ENCODE results near the gene SAMD10. TPM values are rescaled to one million over a fixed set of nuclear protein-coding genes. Genes with fewer than 3 reads are reported as not detected.

SAMD10 gene
- total RNA-seq, 4 donors from 2014 or later, result 1.1 to 6.4 (median 5.0) TPM

DNA sequence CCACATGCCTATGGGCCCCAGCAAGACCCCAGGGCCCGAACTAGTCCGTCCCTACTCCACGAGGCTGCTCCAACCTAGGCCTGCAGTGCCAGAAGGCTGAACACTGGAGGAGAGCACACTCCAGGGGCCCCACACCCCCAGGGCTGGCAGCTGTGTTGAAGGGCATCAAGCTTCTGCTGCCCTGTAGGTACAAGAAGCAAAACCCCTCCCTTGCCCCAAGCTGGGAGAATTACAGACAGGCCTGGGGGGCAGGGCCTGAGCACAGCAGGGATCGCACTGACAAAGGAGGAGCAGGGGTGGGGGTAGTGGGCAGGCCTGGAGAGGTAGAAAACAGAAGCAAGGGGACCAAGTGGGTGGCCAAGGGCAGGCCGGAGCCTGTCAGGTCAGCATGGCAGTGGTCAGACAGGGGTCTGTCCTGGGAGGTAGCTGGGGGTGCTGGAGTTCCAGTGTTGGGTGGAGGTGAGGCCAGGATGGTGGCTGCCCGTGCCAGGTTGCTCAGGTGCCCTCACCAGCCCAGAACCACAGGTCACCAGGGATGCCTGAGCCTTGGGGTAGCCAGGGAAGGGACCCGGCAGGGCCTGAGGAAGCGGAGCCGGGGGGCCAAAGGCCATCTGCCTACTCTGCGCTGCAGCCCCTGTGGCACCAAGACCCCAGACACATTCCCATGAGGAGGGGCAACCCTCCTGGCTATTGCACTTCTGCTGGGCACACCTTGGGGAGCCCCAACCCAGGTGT lies 20.3 kb downstream of the SAMD10 start:
- intact Hi-C loops (cut with DNase I), result no loop called here
- Histone ChIP-seq H3K4me1 (peaks cover 15 to 27% of the 10 kb centered on the region in 2 donors), H3K27me3 (no peaks in the 10 kb centered on the region), H3K27ac (no peak overlapping the region), H3K36me3 (peaks cover 33 to 36% of the 10 kb centered on the region in 2 donors), H3K4me3 (replicated peaks in 1 of 3) (no peak overlapping the region), H3K9me3 (no peaks in the 10 kb centered on the region)
- no peak for TF ChIP-seq CTCF (IDR thresholded peaks at IDR 0.05)
- TF ChIP-seq POLR2A (IDR thresholded peaks at IDR 0.05), result no peak
- no peak for DNase-seq
- 91 to 98% methylated on average over 4 to 5 of the region's 10 CpGs for WGBS, 2 donors

- TF ChIP-seq POLR2A (IDR thresholded peaks at IDR 0.05) (no peak), CTCF (IDR thresholded peaks at IDR 0.05) (no peak)
- H3K9me3 ChIP-seq, result no peaks in the 10 kb centered on the region
- 77% methylated on average over 4 of the region's 4 CpGs; no CpG with 5 or more reads in 1 of the 2 donors for whole genome bisulfite sequencing, 2 donors
- no peaks in the 10 kb centered on the region for H3K27me3 ChIP-seq
- no peak overlapping the region for H3K4me3 ChIP-seq (replicated peaks in 1 of 3)
- DNase-seq, result no peak
- no peak overlapping the region for H3K27ac ChIP-seq
- intact Hi-C loops (cut with DNase I), result no loop called here
- H3K36me3 ChIP-seq, result peaks cover 27 to 30% of the 10 kb centered on the region in 2 donors
- H3K4me1 ChIP-seq, result peaks cover 15 to 34% of the 10 kb centered on the region in 2 donors
Observed at GRCh38 chr20:63958471-63958870, 21.0 kb downstream of the SAMD10 start.

- no peak for DNase-seq
- no peaks in the 10 kb centered on the region for H3K9me3 ChIP-seq
- no peak overlapping the region for H3K27ac ChIP-seq
- peaks cover 15 to 36% of the 10 kb centered on the region in 2 donors for H3K4me1 ChIP-seq
- no peak overlapping the region for H3K4me3 ChIP-seq (replicated peaks in 1 of 3)
- WGBS, 2 donors, result 63 to 73% methylated on average over 9 to 11 of the region's 13 CpGs
- no peaks in the 10 kb centered on the region for H3K27me3 ChIP-seq
- peaks cover 21 to 26% of the 10 kb centered on the region in 2 donors for H3K36me3 ChIP-seq
- TF ChIP-seq CTCF (IDR thresholded peaks at IDR 0.05) (no peak), POLR2A (IDR thresholded peaks at IDR 0.05) (no peak)
- intact Hi-C loops (cut with DNase I), result no loop called here
Observed at GRCh38 chr20:63957690-63958441, 21.6 kb downstream of the SAMD10 start.

- Histone ChIP-seq H3K27ac (no peak overlapping the region), H3K9me3 (no peaks in the 10 kb centered on the region), H3K36me3 (peaks cover 13 to 22% of the 10 kb centered on the region in 2 donors), H3K27me3 (no peaks in the 10 kb centered on the region), H3K4me3 (replicated peaks in 1 of 3) (peak overlapping the region in 1 of 3 donors; percentile 27), H3K4me1 (peaks cover 15 to 43% of the 10 kb centered on the region in 2 donors)
- TF ChIP-seq POLR2A (IDR thresholded peaks at IDR 0.05) (peak in 1 of 2 donors; percentile 17), CTCF (IDR thresholded peaks at IDR 0.05) (no peak)
- peak; percentile 40 to 51 for DNase-seq
- 9 to 13% methylated on average over 12 to 13 of the region's 28 CpGs for WGBS, 2 donors
- intact Hi-C loops (cut with DNase I), result no loop called here
Observed at GRCh38 chr20:63957004-63957689, 22.3 kb downstream of the SAMD10 start.

Data from thyroid gland (tissue), 4 donors.